Mesenteric fat pad (tissue), 1 donor: Measurements from ENCODE around the gene GALNT9. TPM values are rescaled to one million over a fixed set of nuclear protein-coding genes. Genes with fewer than 3 reads are reported as not detected.

Experiments
- DNase-seq: peaks from one replicate; pipeline ENCODE4 v3.0.0-alpha.2; 2020; ENCODE audit warnings: low spot score
- total RNA-seq: library from RNA; stranded (reverse); fragmentation: NEBNext Ultra II Directional; extraction: Animal tissue kit (Norgen Biotek cat#: 25700); gene quantifications from one replicate; pipeline ENCODE4 v1.2.1, GENCODE V29; 2021
- donor health status: DM: yes; HTN: yes; CAD: no.

The GALNT9 gene
- total RNA-seq, 1 donor from 2014 or later: not detected

DNA sequence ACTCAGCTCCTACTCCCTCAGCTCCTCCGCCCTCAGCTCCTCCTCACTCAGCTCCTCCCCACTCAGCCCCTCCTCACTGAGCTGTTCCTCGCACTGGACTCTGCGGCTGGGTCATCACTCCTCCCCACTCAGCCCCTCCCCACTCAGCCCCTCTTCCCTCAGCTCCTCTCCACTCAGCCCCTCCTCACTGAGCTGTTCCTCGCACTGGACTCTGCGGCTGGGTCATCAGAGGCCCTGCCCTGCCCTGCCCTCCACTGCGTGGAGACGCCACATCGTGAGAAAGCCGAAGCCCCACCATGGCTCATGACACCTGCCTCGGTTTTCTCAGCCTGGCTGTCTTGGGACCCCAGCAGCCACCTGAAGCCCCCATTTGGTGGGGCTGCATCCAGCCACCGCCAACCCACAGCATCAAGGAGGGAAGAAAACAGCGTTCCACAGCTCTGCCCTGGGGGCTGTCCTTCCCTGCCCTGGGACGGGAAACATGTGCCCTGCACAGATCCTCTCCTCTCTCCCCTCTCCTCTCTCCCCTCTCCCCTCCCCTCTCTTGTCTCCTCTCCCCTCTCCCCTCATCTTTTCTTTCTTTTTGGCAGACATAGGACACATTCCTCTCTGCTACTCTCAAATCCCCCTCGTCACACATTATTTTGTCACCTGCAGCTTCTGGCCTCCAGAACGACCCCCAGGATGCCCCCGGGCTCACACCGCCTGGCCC lies 167.4 kb downstream of the GALNT9 start:
- DNase-seq: no peak

DNA sequence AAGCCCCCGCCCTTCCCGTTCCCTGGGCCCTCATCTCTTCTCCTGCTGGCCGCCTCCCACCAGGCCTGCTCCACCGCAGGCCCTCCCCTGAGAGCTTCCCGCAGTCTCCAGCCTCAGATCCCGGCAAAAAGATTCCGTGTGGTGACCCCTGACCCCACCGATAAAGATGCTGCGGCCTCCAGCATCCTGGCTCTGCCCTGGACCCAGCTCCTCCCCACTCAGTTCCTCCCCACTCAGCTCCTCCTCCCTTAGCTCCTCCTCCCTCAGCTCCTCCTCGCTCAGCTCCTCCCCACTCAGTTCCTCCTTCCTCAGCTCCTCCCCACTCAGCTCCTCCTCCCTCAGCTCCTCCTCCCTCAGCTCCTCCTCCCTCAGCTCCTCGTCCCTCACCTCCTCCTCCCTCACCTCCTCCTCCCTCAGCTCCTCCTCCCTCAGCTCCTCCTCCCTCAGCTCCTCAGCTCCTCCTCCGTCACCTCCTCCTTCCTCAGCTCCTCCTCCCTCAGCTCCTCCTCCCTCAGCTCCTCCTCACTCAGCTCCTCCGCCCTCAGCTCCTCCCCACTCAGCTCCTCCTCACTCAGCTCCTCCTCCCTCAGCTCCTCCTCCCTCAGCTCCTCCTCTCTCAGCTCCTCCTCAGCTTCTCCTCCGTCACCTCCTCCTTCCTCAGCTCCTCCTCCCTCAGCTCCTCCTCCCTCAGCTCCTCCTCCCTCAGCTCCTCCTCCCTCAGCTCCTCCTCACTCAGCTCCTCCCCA lies 168.2 kb downstream of the GALNT9 start:
- no peak for DNase-seq

DNA sequence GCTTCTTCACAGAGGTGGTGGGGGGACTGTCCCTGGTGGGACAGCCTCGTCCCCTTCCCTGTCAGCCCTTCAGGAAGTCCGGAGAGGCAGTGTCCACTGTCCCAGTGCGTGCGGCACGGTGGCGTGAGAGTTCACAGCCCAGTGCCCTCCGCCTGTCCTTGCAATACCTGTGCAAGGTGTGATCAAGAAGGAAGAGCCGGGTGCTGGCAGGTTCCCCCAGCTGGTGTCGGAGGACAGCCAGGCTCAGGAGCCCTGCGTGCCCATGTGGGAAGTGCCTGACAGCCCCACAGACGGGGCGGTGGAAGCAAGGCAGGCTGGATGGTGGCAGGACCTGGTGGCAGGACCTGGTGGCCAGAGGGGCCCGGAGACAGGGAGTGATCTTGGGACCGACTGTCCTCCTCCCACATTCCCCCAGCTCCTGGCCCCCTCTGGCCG lies 168.8 kb downstream of the GALNT9 start:
- DNase-seq: no peak

DNA sequence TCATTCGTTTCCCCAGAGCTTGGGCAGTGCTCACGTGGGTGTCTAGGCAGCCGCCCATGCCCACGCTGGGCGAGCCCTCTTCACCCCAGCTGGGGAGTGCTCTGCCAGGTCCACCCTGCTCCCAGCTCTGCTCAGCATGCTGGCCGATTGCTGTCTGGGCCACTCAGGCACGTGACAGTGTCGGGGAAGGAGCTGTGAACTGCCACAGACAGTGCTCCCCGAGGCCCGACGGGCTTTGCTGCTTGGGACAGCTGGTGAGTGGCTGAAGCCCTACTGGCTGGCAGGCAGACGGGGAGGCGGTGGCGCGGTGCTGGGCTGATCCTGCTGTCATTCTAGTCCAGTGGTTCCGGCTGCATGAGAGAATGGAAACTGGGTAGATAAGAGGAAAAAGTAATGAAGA lies 169.4 kb downstream of the GALNT9 start:
- DNase-seq: no peak

DNA sequence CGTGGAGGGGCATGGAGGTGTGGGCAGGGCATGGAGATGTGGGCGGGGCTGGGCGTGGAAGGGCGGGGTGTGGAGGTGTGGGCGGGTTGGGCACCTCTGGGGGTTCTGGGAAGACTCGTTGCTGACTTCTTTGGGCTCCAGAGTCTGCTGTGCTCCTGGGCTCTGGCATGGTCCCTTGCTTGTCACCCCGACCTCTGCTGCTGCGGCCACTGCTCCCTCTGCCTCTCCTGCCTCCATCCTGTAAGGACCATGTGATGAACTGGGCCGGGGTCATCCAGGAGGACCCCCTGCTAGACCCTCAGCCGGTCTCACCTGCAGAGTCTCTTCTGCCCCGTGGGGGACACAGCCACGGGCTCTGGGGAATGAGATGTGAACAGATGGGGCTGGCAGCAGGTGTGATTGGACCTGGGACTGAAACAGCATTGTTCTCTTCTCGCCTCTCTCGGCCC lies 169.8 kb downstream of the GALNT9 start:
- no peak for DNase-seq

DNA sequence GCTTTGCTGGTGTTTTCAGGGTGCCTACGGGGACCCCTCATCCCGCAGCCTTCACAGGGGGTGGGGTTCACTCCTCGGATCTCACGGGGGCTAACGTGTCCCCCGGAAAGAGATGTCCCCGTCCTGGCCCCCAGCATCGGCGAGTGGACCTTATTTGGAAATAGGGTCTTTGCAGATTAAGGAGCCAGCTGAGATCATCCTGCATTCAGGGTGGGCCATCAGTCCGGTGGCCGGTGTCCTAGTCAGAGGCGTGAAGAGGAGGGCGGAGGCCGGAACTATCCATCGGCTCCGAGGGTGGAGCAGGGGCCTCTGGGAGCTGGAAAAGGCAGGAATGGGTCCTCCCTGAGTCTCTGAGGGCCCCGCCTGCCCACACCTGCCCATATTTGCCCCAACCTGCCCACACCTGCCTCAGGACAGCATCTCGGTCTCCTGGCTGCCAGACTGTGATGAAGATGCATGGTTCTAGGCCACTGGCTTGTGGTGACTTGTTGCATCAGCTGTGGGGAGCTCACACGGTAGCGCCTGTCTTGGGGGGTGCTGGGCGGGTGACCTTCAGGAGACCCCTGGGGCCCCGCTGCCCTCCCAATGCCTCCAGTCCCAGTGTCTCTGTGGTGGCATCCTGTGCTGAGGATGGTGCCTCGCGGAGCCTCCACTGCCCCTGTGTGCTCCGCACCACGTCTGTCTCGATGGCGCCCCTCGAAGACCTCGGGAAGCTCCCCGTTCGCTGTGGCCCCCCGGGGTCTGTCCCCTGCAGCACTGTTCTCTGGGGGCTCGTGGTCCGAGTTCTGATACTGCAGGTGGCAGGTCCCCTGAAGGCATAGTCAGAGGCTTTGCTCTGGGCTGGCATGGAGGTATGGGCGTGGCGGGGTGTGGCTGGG lies 170.5 kb downstream of the GALNT9 start:
- DNase-seq: no peak

DNA sequence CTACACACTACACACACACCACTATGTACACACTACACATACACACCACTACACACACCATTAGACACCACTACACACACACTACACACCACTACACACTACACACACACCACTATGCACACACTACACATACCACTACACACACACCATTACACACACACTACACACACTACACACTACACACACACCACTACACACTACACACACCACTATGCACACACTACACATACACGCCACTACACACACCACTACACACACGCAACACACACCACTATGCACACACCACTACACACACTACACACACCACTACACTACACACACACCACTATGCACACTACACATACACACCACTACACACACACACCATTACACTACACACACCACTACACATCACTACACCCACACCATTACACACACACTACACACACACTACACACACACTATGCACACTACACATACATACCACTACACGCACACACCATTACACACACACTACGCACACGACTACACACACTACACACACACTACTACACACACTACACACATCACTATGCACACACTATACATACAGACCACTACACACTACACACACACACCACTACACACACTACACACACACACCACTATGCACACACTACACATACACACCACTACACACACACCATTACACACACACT lies 171.5 kb downstream of the GALNT9 start:
- no peak for DNase-seq

DNA sequence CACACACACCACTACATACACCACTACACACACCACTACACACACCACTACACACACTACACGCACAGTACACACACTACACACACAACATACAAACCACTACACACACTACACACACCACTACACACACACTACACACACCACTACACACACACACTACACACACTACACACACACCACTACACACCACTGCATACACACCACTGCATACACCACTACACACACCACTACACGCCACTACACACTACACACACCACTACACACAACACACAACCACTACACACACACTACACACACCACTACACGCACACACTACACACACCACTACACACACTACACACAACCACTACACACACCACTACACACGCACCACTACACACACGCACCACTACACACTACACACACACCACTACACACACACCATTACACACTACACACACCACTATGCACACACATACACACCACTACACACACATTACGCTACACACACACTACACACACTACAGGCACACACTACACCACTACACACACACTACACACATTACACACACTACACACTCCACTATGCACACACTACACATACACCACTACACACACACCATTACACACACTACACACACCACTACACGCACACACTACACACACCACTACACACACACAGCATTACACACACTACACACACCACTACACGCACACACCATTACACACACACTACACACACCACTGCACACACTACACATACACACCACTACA lies 172.6 kb downstream of the GALNT9 start:
- no peak for DNase-seq

DNA sequence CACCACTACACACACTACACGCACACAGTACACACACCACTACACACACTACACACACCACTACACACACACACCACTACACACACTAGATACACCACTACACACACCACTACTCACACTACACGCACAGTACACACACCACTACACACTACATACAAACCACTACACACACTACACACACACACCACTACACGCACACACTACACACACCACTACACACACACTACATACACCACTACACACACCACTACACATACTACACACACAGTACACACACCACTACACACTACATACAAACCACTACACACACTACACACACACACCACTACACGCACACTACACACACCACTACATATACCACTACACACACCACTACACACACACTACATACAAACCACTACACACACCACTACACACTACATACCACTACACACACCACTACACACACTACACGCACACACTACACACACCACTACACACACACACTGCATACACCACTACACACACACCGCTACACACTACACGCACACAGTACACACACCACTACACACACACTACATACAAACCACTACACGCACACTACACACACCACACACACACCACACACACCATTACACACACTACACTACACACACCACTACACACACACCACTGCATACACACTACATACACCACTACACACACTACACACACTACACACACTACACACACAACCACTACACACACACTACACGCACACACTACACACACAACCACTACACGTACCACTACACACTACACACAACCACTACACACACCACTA lies 173.4 kb downstream of the GALNT9 start:
- DNase-seq: no peak

DNA sequence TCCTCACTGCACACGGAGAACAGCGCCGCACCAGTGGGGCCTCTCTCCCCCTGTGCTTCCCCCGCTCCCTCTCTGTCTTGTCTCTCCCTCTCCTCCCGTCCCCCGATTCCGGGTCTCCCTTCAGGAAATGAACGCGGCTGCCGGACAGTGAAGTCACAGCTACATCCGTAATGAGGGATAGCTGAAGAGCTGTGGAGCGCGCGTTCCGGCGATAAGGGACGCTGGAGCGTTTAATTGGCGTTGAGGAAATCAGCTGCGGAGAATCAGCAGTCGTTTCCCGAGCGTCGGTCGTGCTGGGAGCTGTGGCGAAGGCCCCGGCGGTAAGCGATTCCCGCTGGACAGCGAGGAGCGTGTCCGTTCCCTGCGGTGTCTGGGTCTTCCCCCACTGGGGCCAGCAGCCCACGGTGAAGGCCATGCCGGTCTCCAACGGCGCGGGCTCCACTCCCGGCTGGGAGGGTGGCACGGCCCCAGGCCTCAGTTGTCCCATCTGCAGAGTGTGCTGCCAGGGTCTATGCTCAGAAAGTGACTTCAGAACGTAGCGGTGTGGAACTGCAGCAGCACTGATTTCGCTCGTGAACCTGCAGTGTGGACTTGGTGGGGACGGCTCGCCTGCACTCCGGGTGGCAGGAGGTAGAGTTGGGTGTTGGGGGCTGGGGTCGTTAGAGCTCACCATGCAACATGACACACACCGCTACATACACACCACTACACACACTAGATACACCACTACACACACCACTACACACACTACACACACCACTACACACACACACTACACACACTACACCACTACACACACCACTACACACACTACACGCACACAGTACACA lies 174.2 kb downstream of the GALNT9 start:
- DNase-seq: no peak

DNA sequence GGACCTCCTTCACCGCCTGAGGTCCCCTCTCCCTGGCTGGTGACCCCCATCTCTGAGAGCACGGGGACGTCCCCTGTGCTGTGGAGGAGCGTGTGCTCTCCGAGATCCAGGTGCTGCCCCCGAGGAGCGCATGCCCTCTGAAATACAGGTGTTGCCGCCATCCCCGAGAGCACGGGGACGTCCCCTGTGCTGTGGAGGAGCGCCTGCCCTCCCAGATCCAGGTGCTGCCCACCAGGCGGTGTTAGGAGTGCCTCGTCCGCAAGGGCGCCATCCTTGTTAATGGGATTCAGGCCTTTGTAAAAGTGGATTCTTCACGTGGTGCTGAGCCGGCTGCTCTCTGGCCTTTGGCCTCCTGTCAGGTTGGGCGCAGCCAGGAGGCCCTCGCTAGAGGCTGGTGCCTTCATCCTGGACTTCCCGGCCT lies 175.0 kb downstream of the GALNT9 start:
- no peak for DNase-seq

DNA sequence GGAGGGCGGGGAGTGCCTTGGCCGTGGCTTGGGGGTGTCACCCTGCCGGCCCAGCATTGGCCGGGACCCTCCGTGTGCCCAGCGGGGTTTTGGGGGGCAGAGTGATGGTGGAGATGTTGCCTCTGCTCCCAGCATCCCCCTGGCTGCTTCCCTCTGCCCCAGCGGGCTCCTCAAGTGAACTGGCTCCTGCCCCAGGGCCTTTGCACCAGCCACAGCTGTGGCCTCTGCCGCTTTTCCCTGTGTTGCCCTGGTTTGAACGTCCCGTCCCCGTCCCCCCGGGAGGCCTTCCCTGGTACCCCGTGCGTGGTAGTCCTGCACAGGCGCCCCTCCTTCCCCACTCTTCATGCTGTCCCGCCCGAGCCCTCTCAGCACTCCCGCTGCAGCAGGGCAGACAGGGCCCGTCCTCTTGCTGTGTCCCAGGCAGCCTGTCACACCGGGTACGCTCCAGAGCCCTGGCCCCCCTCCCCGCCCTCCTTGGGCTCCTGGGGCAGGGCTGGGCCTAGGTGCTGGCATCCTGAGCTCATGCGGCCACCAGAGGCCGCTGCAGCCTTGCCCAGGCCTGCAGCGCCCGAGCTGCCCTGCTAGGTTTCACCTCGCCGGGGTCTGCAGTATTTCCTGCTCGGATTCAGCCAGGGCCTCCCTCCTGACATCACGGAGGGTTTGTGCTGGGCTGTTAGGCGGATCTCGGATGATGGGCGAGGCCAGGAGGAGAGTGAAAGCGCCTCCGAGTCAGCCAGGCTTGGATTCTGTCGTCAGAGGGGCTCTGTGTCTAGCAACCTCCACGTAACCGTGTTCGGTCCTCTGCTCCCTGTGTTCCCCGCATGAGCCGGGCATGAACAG lies 175.7 kb downstream of the GALNT9 start:
- DNase-seq: no peak

DNA sequence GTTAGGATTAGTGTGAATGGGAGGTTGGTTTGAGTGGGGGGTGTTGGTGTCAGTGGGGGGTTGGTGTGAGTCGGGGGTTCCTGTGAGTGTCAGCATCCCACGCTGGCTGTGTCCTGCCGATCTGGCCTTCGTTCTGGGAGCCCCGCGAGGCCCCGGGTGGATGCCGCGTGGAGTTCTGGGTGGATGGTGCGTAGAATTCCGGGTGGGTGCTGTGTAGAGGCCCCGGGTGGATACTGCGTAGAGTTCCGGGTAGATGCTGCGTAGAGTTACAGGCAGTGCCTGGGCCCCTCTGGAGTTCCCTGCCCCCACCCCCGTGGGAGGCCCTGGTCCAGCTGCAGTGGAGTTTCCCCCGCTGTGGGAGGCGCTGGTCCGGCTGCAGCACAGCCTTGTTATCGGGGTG lies 176.4 kb downstream of the GALNT9 start:
- DNase-seq: no peak

DNA sequence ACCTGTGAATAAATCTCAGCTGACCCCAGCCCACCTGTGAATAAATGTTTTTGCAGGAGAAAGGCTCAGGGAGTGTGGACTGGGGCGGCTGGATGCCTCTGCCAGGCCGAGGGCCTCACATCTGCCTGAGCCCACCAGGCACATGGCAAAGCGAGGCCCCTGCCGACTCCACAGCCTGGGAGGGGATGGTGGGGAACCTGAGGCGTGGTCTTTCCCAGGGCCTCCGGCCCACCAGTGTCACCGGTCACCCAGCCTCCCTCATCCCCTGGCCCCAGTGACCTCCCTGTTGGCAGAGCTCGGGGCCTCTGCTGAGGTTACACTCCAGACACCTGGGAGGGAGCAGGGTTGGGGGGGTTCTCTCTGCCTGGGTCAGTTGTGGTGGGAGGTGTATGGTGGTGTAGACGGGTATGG lies 177.0 kb downstream of the GALNT9 start:
- no peak for DNase-seq

DNA sequence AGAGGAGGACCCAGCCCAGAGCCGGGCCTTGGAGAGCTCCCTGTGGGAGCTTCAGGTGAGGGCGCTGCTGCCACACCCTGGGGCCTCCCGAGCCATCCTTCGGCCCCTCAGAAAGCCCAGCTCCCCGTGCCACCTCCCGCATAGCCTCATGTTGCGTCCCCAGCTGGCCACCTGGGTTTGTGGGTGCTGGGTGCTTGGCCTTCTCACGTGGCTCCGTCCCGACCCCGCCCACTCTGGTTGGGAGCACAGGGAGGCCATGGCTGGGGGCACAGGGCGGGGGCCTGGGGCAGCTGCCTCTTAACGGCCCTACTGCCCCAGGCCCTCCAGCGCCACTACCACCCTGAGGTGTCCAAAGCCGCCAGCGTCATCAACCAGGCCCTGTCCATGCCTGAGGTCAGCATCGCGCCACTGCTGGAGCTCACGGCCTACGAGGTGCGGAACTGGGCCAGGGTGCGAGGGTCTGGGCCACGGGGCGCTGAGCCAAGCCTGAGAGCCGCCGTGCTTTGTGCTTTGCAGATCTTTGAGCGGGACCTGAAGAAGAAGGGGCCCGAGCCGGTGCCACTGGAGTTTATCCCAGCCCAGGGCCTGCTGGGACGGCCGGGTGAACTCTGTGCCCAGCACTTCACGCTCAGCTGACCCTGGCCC lies 177.5 kb downstream of the GALNT9 start:
- no peak for DNase-seq

DNA sequence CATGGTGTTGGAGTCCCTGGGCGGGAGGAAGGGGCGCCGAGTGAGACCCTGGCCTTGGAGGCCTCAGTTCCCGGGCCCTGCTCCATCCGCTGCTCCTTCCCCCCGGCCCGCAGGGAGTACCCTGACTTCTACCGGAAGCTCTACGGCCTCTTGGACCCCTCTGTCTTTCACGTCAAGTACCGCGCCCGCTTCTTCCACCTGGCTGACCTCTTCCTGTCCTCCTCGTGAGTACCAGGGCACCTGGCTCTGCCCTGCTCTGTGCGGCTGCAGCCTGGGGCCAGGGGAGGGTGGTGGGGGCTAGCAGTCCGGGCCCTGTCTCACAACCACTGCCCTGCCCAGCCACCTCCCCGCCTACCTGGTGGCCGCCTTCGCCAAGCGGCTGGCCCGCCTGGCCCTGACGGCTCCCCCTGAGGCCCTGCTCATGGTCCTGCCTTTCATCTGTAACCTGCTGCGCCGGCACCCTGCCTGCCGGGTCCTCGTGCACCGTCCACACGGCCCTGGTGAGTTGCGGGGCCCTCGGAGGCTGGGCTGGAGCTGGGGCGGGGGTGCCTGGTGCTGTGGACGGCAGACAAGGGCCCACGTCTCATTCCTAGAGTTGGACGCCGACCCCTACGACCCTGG lies 178.1 kb downstream of the GALNT9 start:
- DNase-seq: no peak

DNA sequence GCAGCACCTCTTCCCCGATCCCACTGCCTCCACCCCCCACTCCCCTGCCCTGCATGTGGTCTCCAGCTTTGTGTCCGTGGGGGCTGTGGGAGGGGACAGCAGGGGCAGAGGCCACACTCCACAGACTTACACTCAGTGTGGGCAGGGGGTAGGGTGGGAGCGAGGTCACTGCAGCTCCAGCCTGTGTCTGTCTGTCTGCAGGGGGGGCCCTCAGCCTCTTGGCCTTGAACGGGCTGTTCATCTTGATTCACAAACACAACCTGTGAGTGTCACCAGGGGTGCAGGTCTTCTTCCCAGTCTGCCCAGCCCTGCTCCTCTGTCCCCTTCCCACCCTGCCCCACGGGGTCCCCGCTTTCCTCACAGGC lies 178.6 kb downstream of the GALNT9 start:
- no peak for DNase-seq
